Adipocyte (in vitro differentiated cells): ENCODE measurements around the gene ANK3.

ENCODE experiments used
- DNase-seq: peaks from one replicate; pipeline ENCODE4 v3.0.0-alpha.2; 2015; ENCODE audit warnings: low read depth
- H3K27me3 ChIP-seq: replicated peaks from 2 replicates; pipeline ENCODE4 v1.7.0; 2013; ENCODE audit warnings: mild to moderate bottlenecking, low read length, moderate library complexity; ENCODE audit not compliant: control insufficient read depth, insufficient read depth
- H3K36me3 ChIP-seq: 2 replicates; pipeline ENCODE4 v1.7.0; 2013; ENCODE audit warnings: low read length, mild to moderate bottlenecking, moderate library complexity; ENCODE audit not compliant: control insufficient read depth, insufficient read depth, severe bottlenecking
- H3K4me1 ChIP-seq: 2 replicates; pipeline ENCODE4 v1.7.0; 2013; ENCODE audit warnings: mild to moderate bottlenecking, low read length, moderate library complexity; ENCODE audit not compliant: control insufficient read depth, insufficient read depth
- H3K4me3 ChIP-seq: 2 replicates; pipeline ENCODE4 v1.7.0; 2013; ENCODE audit warnings: mild to moderate bottlenecking, low read length, moderate library complexity
- H3K9ac ChIP-seq: 2 replicates; pipeline ENCODE4 v1.7.0; 2013; ENCODE audit warnings: mild to moderate bottlenecking, low read length, moderate library complexity
- H3K9me3 ChIP-seq: 2 replicates; pipeline ENCODE4 v1.7.0; 2013; ENCODE audit warnings: mild to moderate bottlenecking, low read length, moderate library complexity; ENCODE audit not compliant: control insufficient read depth

The ANK3 gene

DNA sequence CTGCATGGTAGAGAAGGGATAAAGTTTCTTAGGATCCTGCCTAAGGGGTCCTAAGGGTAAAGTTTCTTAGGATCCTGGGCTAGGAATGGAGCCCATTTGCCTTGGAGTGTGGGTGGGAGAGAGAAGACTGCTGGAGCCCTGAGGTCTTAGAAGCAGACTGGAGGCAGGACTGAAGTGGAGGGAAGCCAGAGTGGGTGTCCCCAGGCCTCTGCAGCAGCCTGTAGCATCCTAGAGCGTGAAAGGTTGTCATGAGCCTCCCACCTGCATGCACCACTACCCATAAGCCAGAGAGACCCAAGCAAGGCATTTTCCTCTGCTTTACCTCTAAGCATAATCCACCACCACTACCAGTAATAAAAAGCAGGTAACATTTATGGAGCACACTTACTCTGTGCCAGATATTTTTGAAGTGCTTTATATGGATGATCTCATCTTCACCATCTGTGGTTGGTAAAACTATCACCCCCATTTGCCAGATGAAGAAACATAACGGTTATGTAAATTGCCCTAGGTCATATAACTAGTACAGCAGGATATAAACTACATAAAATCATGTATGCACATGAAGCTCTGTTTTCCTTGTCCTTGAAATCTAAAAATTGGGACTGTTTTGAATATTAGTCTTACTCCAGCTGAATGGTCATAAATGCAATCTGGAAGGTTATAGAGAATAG lies 379.8 kb downstream of the ANK3 start:
- H3K4me3 ChIP-seq, result no peak overlapping the region
- no peaks in the 10 kb centered on the region for H3K9me3 ChIP-seq
- no peak overlapping the region for H3K9ac ChIP-seq
- H3K27me3 ChIP-seq, result no peaks in the 10 kb centered on the region
- no peaks in the 10 kb centered on the region for H3K36me3 ChIP-seq
- H3K4me1 ChIP-seq, result peaks cover 10% of the 10 kb centered on the region
- no peak for DNase-seq

DNA sequence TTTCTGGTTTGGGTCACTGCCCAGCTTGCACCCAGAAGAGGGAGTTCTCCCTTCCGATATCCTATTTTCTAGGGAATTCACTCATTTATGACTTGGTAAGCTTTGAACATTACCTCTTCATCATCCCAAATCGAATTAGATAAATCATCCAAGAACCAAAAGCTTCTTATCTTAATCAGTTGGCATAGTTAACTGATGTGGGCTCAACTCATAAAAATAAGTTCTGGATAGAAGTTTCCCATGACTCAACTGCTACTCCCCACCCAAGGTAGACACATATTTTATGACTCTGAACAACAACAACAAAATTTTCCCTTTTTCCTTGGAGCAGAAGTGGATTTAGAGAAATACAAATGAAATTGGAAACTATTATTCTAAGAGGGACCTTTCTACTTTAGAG lies 380.4 kb downstream of the ANK3 start:
- H3K36me3 ChIP-seq, result no peaks in the 10 kb centered on the region
- H3K4me3 ChIP-seq, result no peak overlapping the region
- H3K4me1 ChIP-seq, result peaks cover 10% of the 10 kb centered on the region
- H3K9me3 ChIP-seq, result no peaks in the 10 kb centered on the region
- DNase-seq, result no peak
- H3K9ac ChIP-seq, result no peak overlapping the region
- H3K27me3 ChIP-seq, result no peaks in the 10 kb centered on the region

GRCh38 chr10:60008816-60009215 lies 380.9 kb downstream of the ANK3 start:
- Histone ChIP-seq H3K4me1 (peaks cover 10% of the 10 kb centered on the region), H3K9me3 (no peaks in the 10 kb centered on the region), H3K4me3 (no peak overlapping the region), H3K36me3 (no peaks in the 10 kb centered on the region), H3K9ac (no peak overlapping the region), H3K27me3 (no peaks in the 10 kb centered on the region)
- no peak for DNase-seq

GRCh38 chr10:60006062-60006461 lies 383.6 kb downstream of the ANK3 start:
- Histone ChIP-seq H3K9ac (no peak overlapping the region), H3K4me1 (peaks cover 10% of the 10 kb centered on the region), H3K9me3 (no peaks in the 10 kb centered on the region), H3K36me3 (no peaks in the 10 kb centered on the region), H3K4me3 (no peak overlapping the region), H3K27me3 (no peaks in the 10 kb centered on the region)
- no peak for DNase-seq

DNA sequence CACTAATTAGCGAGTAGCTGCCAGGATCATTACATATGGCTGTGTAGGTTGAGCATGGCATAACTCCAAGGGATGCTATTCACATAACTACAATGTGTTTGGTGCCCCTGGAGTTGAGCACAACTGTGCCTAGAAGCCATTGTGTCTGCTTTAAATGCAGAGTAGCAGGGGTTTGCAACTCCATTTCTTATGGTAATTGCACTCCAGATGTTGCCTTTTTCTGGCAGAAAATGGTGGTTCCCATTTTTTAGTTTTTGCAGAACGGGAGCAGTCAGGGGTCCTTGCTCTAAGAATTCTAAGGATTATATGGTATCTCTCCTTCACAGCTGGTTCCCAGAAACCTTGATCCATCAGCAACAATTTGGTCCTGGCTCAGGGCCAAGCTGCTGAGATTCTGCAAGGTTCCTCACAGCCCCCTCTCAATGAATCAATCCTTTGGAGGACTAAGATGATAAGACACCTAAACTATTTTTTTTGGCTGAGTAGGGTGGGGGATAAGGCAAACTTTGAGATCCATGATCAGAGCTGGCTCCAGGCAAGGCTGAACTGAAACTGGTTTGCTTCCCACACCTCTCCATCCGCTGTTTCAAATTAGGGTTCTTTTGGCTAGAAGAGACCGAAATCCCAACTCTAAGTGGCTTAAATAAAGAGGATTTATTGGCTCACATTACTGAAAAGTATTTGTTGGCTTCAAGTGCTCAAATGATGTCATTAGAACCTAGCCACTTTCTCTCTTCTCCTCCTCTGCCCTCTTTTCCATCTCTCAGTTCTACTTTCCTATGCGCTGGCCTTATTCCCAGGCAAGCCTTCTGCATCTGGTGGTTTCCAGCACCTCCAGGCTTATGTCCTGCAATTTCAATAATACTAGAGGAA lies 385.8 kb downstream of the ANK3 start:
- Histone ChIP-seq H3K4me3 (no peak overlapping the region), H3K36me3 (no peaks in the 10 kb centered on the region), H3K9ac (no peak overlapping the region), H3K9me3 (no peaks in the 10 kb centered on the region), H3K27me3 (no peaks in the 10 kb centered on the region), H3K4me1 (no peaks in the 10 kb centered on the region)
- no peak for DNase-seq

- H3K4me1 ChIP-seq, result peaks cover 9% of the 10 kb centered on the region
- no peaks in the 10 kb centered on the region for H3K36me3 ChIP-seq
- no peak for DNase-seq
Observed at GRCh38 chr10:60000747-60001146, 388.9 kb downstream of the ANK3 start.

GRCh38 chr10:59997827-59998525 lies 391.7 kb downstream of the ANK3 start:
- no peaks in the 10 kb centered on the region for H3K9me3 ChIP-seq
- H3K36me3 ChIP-seq, result no peaks in the 10 kb centered on the region
- no peak for DNase-seq
- peaks cover 20% of the 10 kb centered on the region for H3K4me1 ChIP-seq
- H3K4me3 ChIP-seq, result no peak overlapping the region
- H3K9ac ChIP-seq, result no peak overlapping the region
- H3K27me3 ChIP-seq, result no peaks in the 10 kb centered on the region

More at GRCh38 chr10:60000747-60001146, 388.9 kb downstream of the ANK3 start:
- Histone ChIP-seq H3K9ac (no peak overlapping the region), H3K9me3 (no peaks in the 10 kb centered on the region), H3K4me3 (no peak overlapping the region), H3K27me3 (no peaks in the 10 kb centered on the region)

- no peak for DNase-seq
- H3K9ac ChIP-seq, result no peak overlapping the region
- no peaks in the 10 kb centered on the region for H3K9me3 ChIP-seq
- no peak overlapping the region for H3K4me3 ChIP-seq
- peaks cover 26% of the 10 kb centered on the region for H3K4me1 ChIP-seq
- H3K27me3 ChIP-seq, result no peaks in the 10 kb centered on the region
- no peaks in the 10 kb centered on the region for H3K36me3 ChIP-seq
Observed at GRCh38 chr10:59995862-59996261, 393.8 kb downstream of the ANK3 start.

DNA sequence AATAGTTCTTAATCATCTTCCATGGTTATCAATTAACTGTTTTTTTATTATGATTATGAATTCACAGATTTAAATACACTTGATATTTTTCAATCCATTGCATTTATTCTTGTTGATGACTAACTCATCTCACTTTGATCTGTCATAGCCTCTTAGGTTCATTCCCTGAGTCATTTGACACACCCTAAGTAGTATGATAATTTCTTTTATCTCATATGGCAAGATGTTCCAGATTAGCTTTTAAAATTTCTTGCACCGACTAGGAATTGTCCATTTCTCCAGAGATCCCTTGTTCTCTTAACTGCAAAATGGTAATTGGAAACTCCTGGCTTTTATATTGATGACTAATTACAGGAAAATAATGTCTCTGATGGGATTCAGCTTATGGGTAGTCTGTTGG lies 395.7 kb downstream of the ANK3 start:
- Histone ChIP-seq H3K36me3 (no peaks in the 10 kb centered on the region), H3K4me1 (peaks cover 26% of the 10 kb centered on the region), H3K9ac (no peak overlapping the region), H3K9me3 (no peaks in the 10 kb centered on the region), H3K4me3 (no peak overlapping the region), H3K27me3 (no peaks in the 10 kb centered on the region)
- DNase-seq, result no peak

DNA sequence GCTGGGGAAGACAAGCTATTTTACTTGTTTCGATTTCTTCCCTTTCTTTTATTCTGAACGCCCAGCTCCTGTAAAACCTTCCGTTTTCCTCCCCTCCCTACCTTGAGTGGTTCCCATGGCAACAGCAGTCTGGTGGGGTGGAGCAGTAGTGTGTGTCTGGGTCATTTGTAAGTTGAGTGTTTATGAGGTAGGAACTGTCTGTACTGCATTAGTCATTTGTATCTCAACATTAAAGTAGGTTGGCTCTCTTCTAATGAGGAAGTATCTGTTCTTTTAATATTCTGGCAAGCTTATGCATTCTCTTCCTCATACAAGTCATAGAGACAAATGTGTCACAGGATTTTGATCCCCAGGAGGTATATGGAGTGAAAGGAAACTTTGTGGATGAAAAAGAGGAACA lies 398.0 kb downstream of the ANK3 start:
- Histone ChIP-seq H3K9ac (no peak overlapping the region), H3K36me3 (no peaks in the 10 kb centered on the region), H3K4me1 (peaks cover 26% of the 10 kb centered on the region), H3K4me3 (peak overlapping the region; percentile 0), H3K27me3 (no peaks in the 10 kb centered on the region), H3K9me3 (peaks cover 3% of the 10 kb centered on the region)
- DNase-seq, result no peak

- Histone ChIP-seq H3K4me1 (peaks cover 21% of the 10 kb centered on the region), H3K27me3 (no peaks in the 10 kb centered on the region), H3K36me3 (no peaks in the 10 kb centered on the region), H3K9ac (no peak overlapping the region), H3K9me3 (peaks cover 3% of the 10 kb centered on the region), H3K4me3 (no peak overlapping the region)
- DNase-seq, result no peak
Observed at GRCh38 chr10:59991117-59991516, 398.6 kb downstream of the ANK3 start.
